ENCODE data around the gene PIBF1.
"Not testable (repeated sequence)": the region's sequence is repeated elsewhere in the genome, so short reads cannot be mapped to it uniquely, and the experiment has no call there.

The PIBF1 gene

GRCh38 chr13:72781451-72782439, at the start of gene PIBF1, which contains the start of gene DIS3:
Gene PIBF1 (plus strand): TSS chr13:72782133. CDS start chr13:72783470, 1,337 bp downstream.
Gene DIS3 (minus strand): TSS chr13:72781900. CDS start chr13:72781832, 68 bp downstream.
- DNase-seq = peak; percentile 98

DNA sequence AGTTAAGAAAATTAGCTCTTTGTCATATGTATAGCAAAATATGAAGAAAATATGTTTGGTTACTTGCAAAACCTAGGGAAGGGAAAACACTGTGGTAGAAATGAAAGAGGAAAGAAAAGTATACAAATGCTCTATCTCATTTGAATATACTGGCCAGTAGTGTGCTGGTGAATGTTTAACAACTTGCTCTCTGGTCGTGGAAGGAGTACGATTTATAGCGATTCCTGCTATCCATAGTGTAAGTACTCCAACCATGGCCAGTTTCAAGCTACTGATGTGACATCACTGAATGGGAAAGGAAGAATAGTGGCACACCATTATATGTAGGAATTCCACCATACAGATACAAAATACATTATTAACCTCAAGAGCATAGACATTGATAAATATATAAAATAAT, 44.9 kb upstream of the PIBF1 start:
- DNase-seq = no peak

GRCh38 chr13:72740015-72740414, 41.9 kb upstream of the PIBF1 start:
- DNase-seq = no peak

GRCh38 chr13:72745260-72745659, 36.7 kb upstream of the PIBF1 start:
- no peak for DNase-seq

DNA sequence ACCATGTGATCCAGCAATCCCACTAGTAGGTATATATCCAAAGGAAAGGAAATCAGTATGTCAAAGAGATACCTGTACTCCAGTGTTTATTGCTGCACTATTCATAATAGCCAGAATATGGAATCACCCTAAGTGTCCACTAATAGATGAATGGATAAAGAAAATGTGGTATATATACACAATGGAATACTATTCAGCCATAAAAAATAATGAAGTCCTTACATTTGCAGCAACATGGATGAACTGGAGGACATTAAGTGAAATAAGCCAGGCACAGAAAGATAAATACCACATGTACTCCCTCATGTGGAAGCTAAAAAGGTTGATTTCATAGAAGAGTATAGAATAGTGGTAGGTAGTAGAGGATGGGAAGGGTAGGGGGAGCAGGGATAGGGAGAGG, 30.7 kb upstream of the PIBF1 start:
- DNase-seq = no peak

DNA sequence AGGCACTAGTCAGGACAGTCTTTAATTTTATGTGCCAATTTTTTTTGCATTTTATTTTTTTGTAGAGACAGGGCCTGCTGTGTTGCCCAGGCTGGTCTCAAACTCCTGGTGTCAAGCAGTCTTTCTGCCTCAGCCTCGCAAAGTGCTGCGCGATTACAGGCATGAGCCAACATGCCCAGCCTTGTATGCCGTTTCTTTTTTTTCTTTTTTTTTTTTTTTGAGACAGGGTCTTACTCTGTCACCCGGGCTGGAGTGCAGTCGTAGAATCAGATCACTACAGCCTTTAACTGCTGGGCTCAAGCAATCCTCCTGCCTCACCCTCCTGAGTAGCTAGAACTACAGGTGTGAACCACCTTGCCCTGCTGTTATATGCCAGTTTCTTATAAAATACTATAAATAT, 27.8 kb upstream of the PIBF1 start:
- no peak for DNase-seq

- DNase-seq = no peak
These were observed 24.0 kb upstream of the PIBF1 start for GRCh38 chr13:72757792-72758535.

GRCh38 chr13:72760189-72760588, 21.7 kb upstream of the PIBF1 start:
- no peak for DNase-seq

GRCh38 chr13:72763411-72763810, 18.5 kb upstream of the PIBF1 start:
- no peak for DNase-seq

GRCh38 chr13:72774019-72774418, 7.9 kb upstream of the PIBF1 start:
- no peak for DNase-seq

DNA sequence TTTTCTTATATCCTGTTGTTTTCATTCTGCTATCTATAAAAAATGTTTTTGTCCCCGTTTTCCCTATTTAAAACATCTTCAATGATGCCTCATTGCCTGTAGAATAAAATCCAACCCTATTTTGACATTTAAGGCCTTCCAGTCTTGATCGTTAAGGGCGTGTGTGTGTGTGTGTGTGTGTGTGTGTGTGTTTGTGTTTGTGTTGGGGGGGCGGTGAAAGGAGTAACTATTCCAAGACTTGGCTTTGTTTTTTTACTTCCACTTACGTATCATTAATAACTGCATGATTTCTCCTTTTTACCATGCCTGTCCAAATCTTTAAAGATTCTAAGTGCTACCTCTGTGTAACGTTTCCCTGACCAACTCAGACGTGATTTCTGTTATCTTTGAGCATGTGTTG, 784 bp downstream of the PIBF1 start:
- no peak for DNase-seq

- DNase-seq = not testable (repeated sequence)
These were observed 2.7 kb downstream of the PIBF1 start for GRCh38 chr13:72784679-72785078.

- no peak for DNase-seq
These were observed 6.9 kb downstream of the PIBF1 start for GRCh38 chr13:72788831-72789230.

GRCh38 chr13:72792640-72793039, 10.7 kb downstream of the PIBF1 start:
- DNase-seq = no peak

DNA sequence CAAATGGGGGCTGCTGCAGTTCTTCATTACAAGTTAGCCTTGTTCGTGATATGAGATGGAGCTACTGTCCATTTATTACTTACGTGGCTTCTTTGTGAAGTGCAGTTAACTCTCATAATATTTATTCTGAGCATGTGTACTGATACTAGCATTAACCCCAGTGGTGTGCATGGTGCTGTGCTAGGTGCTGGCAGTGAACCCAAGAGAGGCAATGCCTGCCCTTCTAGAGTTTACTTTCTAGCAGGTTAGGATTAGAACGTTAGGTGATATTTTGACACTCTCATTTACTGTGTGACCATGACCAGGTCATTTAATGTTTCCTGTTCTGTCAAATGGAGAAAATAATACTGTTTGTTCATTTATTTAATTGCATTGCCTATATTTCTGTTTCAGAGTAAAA, 16.9 kb downstream of the PIBF1 start:
- no peak for DNase-seq

- DNase-seq = no peak
These were observed 22.4 kb downstream of the PIBF1 start for GRCh38 chr13:72804301-72804700.

GRCh38 chr13:72805676-72806346, 23.9 kb downstream of the PIBF1 start:
- no peak for DNase-seq

GRCh38 chr13:72806514-72806913, 24.6 kb downstream of the PIBF1 start:
- not testable (repeated sequence) for DNase-seq

- no peak for DNase-seq
These were observed 27.1 kb downstream of the PIBF1 start for GRCh38 chr13:72808917-72809500.

- no peak for DNase-seq
These were observed 38.4 kb downstream of the PIBF1 start for GRCh38 chr13:72820156-72820897.

DNA sequence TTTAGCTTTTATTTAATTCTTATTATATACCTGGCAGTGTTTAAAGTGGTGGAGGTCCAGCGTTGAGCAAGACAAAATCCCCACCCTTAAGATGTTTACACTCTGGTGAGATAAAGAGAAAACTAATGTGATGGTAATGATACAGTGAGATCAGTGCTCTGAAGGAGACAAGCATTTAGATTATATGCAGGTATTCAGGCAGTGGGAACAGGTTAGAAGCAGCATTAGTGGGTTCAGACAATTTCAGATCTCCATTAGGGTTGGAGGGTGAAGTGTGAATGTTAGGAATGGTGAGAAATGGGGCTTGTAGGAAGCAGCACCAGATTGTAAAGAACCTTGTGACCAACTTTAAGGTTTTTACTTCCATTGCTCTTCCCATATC, 39.0 kb downstream of the PIBF1 start:
- DNase-seq = no peak

GRCh38 chr13:72823081-72823480, 41.1 kb downstream of the PIBF1 start:
- DNase-seq = no peak

Data from activated naive CD4-positive, alpha-beta T cell treated with Interleukin-2 at 50 U/mL for 16 hours (primary cell).